ENCODE data around the gene SLC24A3.

SLC24A3 gene

GRCh38 chr20:19449051-19449450 lies 236.6 kb downstream of the SLC24A3 start:
- Histone ChIP-seq H2AK5ac (ENCODE audit: low read length) (no peak overlapping the region), H2BK5ac (ENCODE audit: low read depth, low read length, poor library complexity) (no peak overlapping the region), H3K79me2 (ENCODE audit: control insufficient read depth, insufficient read depth, low read length, poor library complexity) (no peaks in the 10 kb centered on the region), H2BK120ac (ENCODE audit: insufficient read depth, low read length, poor library complexity) (no peak overlapping the region), H3K9ac (ENCODE audit: low read length) (no peak overlapping the region), H3K27ac (ENCODE audit: low read depth, low read length) (no peak overlapping the region), H3K14ac (ENCODE audit: low read length) (no peak overlapping the region), H3K4ac (ENCODE audit: low read depth, low read length) (no peak overlapping the region), H2AFZ (ENCODE audit: insufficient read depth, low read length, poor library complexity) (no peak overlapping the region), H2BK12ac (ENCODE audit: low read length) (no peak overlapping the region), H4K12ac (ENCODE audit: low read depth, low read length) (no peak overlapping the region), H3K18ac (ENCODE audit: low read length) (no peak overlapping the region), H3K36me3 (ENCODE audit: control insufficient read depth in 1 of 2, insufficient read depth in 2 of 2, low read length in 2 of 2) (no peaks in the 10 kb centered on the region), H3K79me1 (ENCODE audit: low read length) (peaks cover 2% of the 10 kb centered on the region), H3K9me3 (ENCODE audit: insufficient read depth, low read depth, low read length) (no peaks in the 10 kb centered on the region), H4K91ac (ENCODE audit: low read depth, low read length) (no peak overlapping the region), H3K23ac (ENCODE audit: low read length) (no peak overlapping the region), H3K4me2 (ENCODE audit: low read length) (no peak overlapping the region), H3K4me3 (ENCODE audit: low read depth, low read length) (no peak overlapping the region), H3K27me3 (ENCODE audit: insufficient read depth, low read length) (no peaks in the 10 kb centered on the region), H3K4me1 (ENCODE audit: control insufficient read depth in 1 of 2, insufficient read depth in 2 of 2, low read length in 2 of 2) (peaks cover 0 to 8% of the 10 kb centered on the region in 2 experiments), H4K8ac (ENCODE audit: low read depth, low read length) (no peak overlapping the region)
- DNase-seq = no peak
- WGBS (ENCODE audit: extremely low coverage, insufficient coverage, insufficient read length) = no CpG with 5 or more reads among the region's 8 CpGs

GRCh38 chr20:19451231-19451922 lies 238.9 kb downstream of the SLC24A3 start:
- no peak for DNase-seq

DNA sequence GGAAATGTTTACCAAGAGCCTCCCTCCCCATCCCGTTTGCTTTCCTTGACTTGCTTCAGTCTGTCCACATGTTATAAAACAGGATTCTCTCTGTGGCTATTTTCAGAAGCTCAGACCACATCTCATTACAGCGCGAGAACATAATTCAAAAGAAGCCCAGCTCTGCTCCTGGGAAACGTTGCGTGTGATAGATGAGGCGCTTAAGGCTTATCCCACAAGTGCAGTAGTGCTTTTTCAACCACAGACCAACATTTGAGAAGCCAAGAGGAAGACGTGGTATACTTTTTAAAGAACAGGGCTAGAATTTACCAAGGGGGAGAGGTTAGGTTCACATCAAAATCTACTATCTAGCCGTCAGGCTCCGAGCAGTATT lies 239.5 kb downstream of the SLC24A3 start:
- Histone ChIP-seq H3K79me2 (ENCODE audit: control insufficient read depth, insufficient read depth, low read length, poor library complexity) (no peaks in the 10 kb centered on the region), H3K4ac (ENCODE audit: low read depth, low read length) (no peak overlapping the region), H3K18ac (ENCODE audit: low read length) (no peak overlapping the region), H3K4me3 (ENCODE audit: low read depth, low read length) (no peak overlapping the region), H3K36me3 (ENCODE audit: control insufficient read depth in 1 of 2, insufficient read depth in 2 of 2, low read length in 2 of 2) (no peaks in the 10 kb centered on the region), H3K14ac (ENCODE audit: low read length) (no peak overlapping the region), H3K9me3 (ENCODE audit: insufficient read depth, low read depth, low read length) (no peaks in the 10 kb centered on the region), H2AK5ac (ENCODE audit: low read length) (no peak overlapping the region), H2BK12ac (ENCODE audit: low read length) (no peak overlapping the region), H3K4me2 (ENCODE audit: low read length) (no peak overlapping the region), H4K91ac (ENCODE audit: low read depth, low read length) (no peak overlapping the region), H2BK120ac (ENCODE audit: insufficient read depth, low read length, poor library complexity) (no peak overlapping the region), H4K12ac (ENCODE audit: low read depth, low read length) (no peak overlapping the region), H3K27me3 (ENCODE audit: insufficient read depth, low read length) (no peaks in the 10 kb centered on the region), H3K23ac (ENCODE audit: low read length) (no peak overlapping the region), H3K27ac (ENCODE audit: low read depth, low read length) (no peak overlapping the region), H2BK5ac (ENCODE audit: low read depth, low read length, poor library complexity) (no peak overlapping the region), H3K4me1 (ENCODE audit: control insufficient read depth in 1 of 2, insufficient read depth in 2 of 2, low read length in 2 of 2) (peaks cover 0 to 9% of the 10 kb centered on the region in 2 experiments), H4K8ac (ENCODE audit: low read depth, low read length) (no peak overlapping the region), H2AFZ (ENCODE audit: insufficient read depth, low read length, poor library complexity) (no peak overlapping the region), H3K9ac (ENCODE audit: low read length) (no peak overlapping the region), H3K79me1 (ENCODE audit: low read length) (peaks cover 6% of the 10 kb centered on the region)
- whole genome bisulfite sequencing (ENCODE audit: extremely low coverage, insufficient coverage, insufficient read length) = no CpG with 5 or more reads among the region's 9 CpGs
- DNase-seq = no peak

More at GRCh38 chr20:19451231-19451922, 238.9 kb downstream of the SLC24A3 start:
- Histone ChIP-seq H2BK12ac (ENCODE audit: low read length) (no peak overlapping the region), H3K79me1 (ENCODE audit: low read length) (peaks cover 3% of the 10 kb centered on the region), H4K12ac (ENCODE audit: low read depth, low read length) (no peak overlapping the region), H3K18ac (ENCODE audit: low read length) (no peak overlapping the region), H3K79me2 (ENCODE audit: control insufficient read depth, insufficient read depth, low read length, poor library complexity) (no peaks in the 10 kb centered on the region), H3K14ac (ENCODE audit: low read length) (no peak overlapping the region), H3K4ac (ENCODE audit: low read depth, low read length) (no peak overlapping the region), H3K4me2 (ENCODE audit: low read length) (no peak overlapping the region), H2AK5ac (ENCODE audit: low read length) (no peak overlapping the region), H3K27ac (ENCODE audit: low read depth, low read length) (no peak overlapping the region), H2AFZ (ENCODE audit: insufficient read depth, low read length, poor library complexity) (no peak overlapping the region), H4K8ac (ENCODE audit: low read depth, low read length) (no peak overlapping the region), H4K91ac (ENCODE audit: low read depth, low read length) (no peak overlapping the region), H2BK5ac (ENCODE audit: low read depth, low read length, poor library complexity) (no peak overlapping the region), H3K4me1 (ENCODE audit: control insufficient read depth in 1 of 2, insufficient read depth in 2 of 2, low read length in 2 of 2) (peaks cover 0 to 9% of the 10 kb centered on the region in 2 experiments), H3K36me3 (ENCODE audit: control insufficient read depth in 1 of 2, insufficient read depth in 2 of 2, low read length in 2 of 2) (no peaks in the 10 kb centered on the region), H3K23ac (ENCODE audit: low read length) (no peak overlapping the region), H3K9ac (ENCODE audit: low read length) (no peak overlapping the region), H3K4me3 (ENCODE audit: low read depth, low read length) (no peak overlapping the region), H3K9me3 (ENCODE audit: insufficient read depth, low read depth, low read length) (no peaks in the 10 kb centered on the region), H3K27me3 (ENCODE audit: insufficient read depth, low read length) (no peaks in the 10 kb centered on the region), H2BK120ac (ENCODE audit: insufficient read depth, low read length, poor library complexity) (no peak overlapping the region)
- no CpG with 5 or more reads among the region's 8 CpGs for WGBS (ENCODE audit: extremely low coverage, insufficient coverage, insufficient read length)

DNA sequence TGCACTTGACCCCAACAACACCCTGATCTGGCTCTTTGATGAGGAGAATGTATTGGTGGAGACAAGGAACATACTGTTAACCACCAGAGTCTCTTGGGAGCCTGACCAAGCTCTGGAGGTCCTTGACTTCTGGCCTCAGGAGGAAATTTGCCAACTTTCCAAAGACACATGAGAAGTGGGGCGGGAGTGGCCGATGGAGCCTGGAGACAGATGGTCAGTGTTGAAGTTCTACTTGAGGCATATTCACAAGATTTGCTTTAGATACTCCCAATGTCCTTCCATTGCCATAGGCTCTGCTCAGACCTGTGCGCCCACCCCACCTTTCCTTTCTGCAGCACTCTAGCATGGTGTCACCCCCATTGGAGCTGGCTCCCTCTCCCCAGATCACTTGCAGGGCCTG lies 241.0 kb downstream of the SLC24A3 start:
- H3K79me1 ChIP-seq (ENCODE audit: low read length) = peaks cover 6% of the 10 kb centered on the region
- no peak overlapping the region for H2BK12ac ChIP-seq (ENCODE audit: low read length)
- no peak overlapping the region for H3K4me3 ChIP-seq (ENCODE audit: low read depth, low read length)
- H3K9ac ChIP-seq (ENCODE audit: low read length) = no peak overlapping the region
- peaks cover 3 to 12% of the 10 kb centered on the region in 2 experiments for H3K4me1 ChIP-seq (ENCODE audit: control insufficient read depth in 1 of 2, insufficient read depth in 2 of 2, low read length in 2 of 2)
- H4K8ac ChIP-seq (ENCODE audit: low read depth, low read length) = no peak overlapping the region
- H3K27ac ChIP-seq (ENCODE audit: low read depth, low read length) = no peak overlapping the region
- no peak overlapping the region for H2AFZ ChIP-seq (ENCODE audit: insufficient read depth, low read length, poor library complexity)
- no peak overlapping the region for H3K14ac ChIP-seq (ENCODE audit: low read length)
- no peak overlapping the region for H3K4me2 ChIP-seq (ENCODE audit: low read length)
- H3K79me2 ChIP-seq (ENCODE audit: control insufficient read depth, insufficient read depth, low read length, poor library complexity) = no peaks in the 10 kb centered on the region
- no peak overlapping the region for H3K4ac ChIP-seq (ENCODE audit: low read depth, low read length)
- no peak overlapping the region for H3K23ac ChIP-seq (ENCODE audit: low read length)
- no peak overlapping the region for H4K91ac ChIP-seq (ENCODE audit: low read depth, low read length)
- WGBS (ENCODE audit: extremely low coverage, insufficient coverage, insufficient read length) = no CpG with 5 or more reads among the region's 3 CpGs
- no peak for DNase-seq
- no peak overlapping the region for H2BK5ac ChIP-seq (ENCODE audit: low read depth, low read length, poor library complexity)
- H3K36me3 ChIP-seq (ENCODE audit: control insufficient read depth in 1 of 2, insufficient read depth in 2 of 2, low read length in 2 of 2) = no peaks in the 10 kb centered on the region
- no peak overlapping the region for H2BK120ac ChIP-seq (ENCODE audit: insufficient read depth, low read length, poor library complexity)
- no peak overlapping the region for H4K12ac ChIP-seq (ENCODE audit: low read depth, low read length)
- H3K18ac ChIP-seq (ENCODE audit: low read length) = no peak overlapping the region
- no peak overlapping the region for H2AK5ac ChIP-seq (ENCODE audit: low read length)
- no peaks in the 10 kb centered on the region for H3K27me3 ChIP-seq (ENCODE audit: insufficient read depth, low read length)
- no peaks in the 10 kb centered on the region for H3K9me3 ChIP-seq (ENCODE audit: insufficient read depth, low read depth, low read length)
